NCI-H187 treated with DMSO at 0.1 percent for 48 hours (cell line): ENCODE measurements around the gene P2RY8.

Experiments used
- DNase-seq: peaks from one replicate; lab custom pipeline; 2025; lab: John Stamatoyannopoulos, UW

P2RY8 gene

GRCh38 chrX:1417921-1418771, 118.8 kb downstream of the P2RY8 start:
- no peak for DNase-seq

- DNase-seq = no peak
Measured at GRCh38 chrX:1416965-1417760, 119.8 kb downstream of the P2RY8 start.

- DNase-seq = no peak
Measured at GRCh38 chrX:1416327-1416784, 120.6 kb downstream of the P2RY8 start.
